Bladder microvascular endothelial cell (primary cell): ENCODE data around the gene SESN2. TPM values are rescaled to one million over a fixed set of nuclear protein-coding genes. Genes with fewer than 3 reads are reported as not detected.

Experiments used
- total RNA-seq: library from RNA; depleted of rRNA; stranded (reverse); fragments of >200 nt; gene quantifications from 2 replicates; pipeline ENCODE4 v1.2.3, GENCODE V29; 2014

SESN2 gene
- total RNA-seq: 7.4 and 10.3 TPM in 2 replicates

GRCh38 chr1:28259252-28259933, at the start of gene SESN2:
Gene SESN2 (plus strand): TSS chr1:28259518. CDS start chr1:28259848, 330 bp downstream.

GRCh38 chr1:28232558-28233263, 26.6 kb upstream of the SESN2 start, which contains the start of gene DNAJC8:
Gene DNAJC8 (minus strand): TSS chr1:28233029. CDS start chr1:28232998, 31 bp downstream.

GRCh38 chr1:28235755-28236655, 23.3 kb upstream of the SESN2 start, which contains the start of gene ATP5IF1:
Gene ATP5IF1 (plus strand): TSS chr1:28236124. CDS start chr1:28236184, 60 bp downstream.

Other genes starting within 250 kb of the SESN2 start
- 6.5 and 18.2 TPM in 2 replicates for gene EYA3, start 170.9 kb upstream of the SESN2 start, total RNA-seq
- gene PTAFR, start 82.8 kb upstream of the SESN2 start, total RNA-seq: 0.13 and 0.16 TPM in 2 replicates
- gene DNAJC8, start 26.5 kb upstream of the SESN2 start, total RNA-seq: 48.7 and 53.7 TPM in 2 replicates
- gene ATP5IF1, start 23.4 kb upstream of the SESN2 start, total RNA-seq: 100 and 192 TPM in 2 replicates
- 17.5 and 25.8 TPM in 2 replicates for gene MED18, start 69.5 kb downstream of the SESN2 start, total RNA-seq
- 6.2 and 14.0 TPM in 2 replicates for gene PHACTR4, start 110.2 kb downstream of the SESN2 start, total RNA-seq
- gene RCC1, start 246.5 kb downstream of the SESN2 start, total RNA-seq: 48.4 and 63.1 TPM in 2 replicates